OCI-M1 (cell line): ENCODE results near the gene GBP5.
"Not testable (repeated sequence)": the region's sequence is repeated elsewhere in the genome, so short reads cannot be mapped to it uniquely, and the experiment has no call there.

Experiments
- DNase-seq: peaks from one replicate; lab custom pipeline; 2025; lab: John Stamatoyannopoulos, UW

GBP5 gene

DNA sequence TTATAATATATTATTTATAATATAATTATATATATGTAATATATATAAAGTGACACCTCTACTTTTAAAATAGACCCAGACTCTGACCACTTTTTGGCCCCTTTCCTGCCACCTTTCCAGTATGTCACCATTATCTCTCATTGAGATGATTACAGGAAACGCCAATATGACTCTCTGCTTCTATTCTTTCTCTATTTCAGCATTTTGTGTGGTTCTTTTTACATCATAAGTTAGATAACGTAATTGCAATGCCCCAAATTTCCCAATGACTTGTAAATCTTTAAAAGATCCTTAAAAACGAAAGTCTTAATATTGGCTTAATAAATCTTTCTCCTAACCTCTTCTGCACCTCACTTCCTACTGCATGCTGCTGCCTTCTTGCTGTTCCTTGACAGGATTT is 8.1 kb upstream of the GBP5 start:
- DNase-seq, result no peak

DNA sequence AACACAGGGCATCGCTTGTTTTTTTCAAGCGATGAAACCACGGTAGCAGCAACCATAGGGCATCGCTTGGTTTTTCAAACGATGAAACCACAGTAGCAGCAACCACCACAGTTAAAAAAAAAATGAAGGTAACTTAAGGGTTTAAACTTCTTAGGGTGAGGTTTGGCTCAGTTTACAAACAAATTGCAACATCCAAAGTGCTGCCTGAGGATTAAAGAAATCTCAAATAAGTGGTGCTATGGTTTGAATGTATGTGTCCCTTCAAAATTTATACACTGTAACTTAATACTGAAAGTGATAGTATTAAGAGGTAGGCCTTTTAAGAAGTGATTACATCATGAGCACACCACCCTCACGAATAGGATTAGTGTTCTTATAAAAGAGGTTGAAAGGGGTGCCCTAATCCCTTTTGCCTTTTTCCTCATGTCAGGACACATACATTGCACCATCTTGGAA is 6.4 kb upstream of the GBP5 start:
- DNase-seq, result no peak

DNA sequence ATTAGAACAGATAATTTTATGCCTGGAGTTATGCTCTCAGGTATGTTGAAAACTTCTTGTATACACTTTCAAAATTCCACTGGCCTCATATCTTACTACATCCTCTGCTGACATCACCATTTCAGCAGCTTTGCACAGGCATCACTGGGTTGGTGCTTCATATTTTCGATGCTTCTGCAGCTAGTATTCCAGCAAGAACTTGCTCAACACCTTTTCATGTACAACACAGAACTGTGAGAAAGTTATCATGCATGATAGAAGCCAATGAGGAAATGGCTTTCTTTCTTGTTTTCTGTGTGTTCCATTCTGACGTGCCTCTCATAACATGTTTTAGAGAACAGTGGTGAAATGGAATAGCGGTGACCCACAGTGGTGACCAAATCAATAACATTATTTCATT is 5.1 kb upstream of the GBP5 start:
- DNase-seq, result no peak

DNA sequence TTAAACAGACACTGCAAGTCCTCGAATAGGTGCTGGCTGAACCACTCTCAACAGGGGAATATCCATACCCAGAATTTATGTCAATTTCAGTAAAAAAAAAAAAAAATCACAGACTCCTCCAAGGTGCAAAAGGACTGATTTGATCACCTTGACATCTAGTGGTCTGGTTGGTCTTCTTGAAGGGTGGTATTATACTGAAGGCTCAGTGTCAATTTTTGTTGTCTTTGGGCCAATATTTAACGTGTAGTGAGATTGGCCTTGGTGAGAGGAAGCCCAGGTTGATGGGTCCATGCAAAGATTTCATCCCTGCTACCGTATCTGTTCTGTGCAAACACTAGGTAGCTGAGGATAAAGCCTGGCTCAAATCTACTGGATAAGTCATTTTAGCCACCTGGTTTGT is 4.0 kb upstream of the GBP5 start:
- peak; percentile 70 for DNase-seq

DNA sequence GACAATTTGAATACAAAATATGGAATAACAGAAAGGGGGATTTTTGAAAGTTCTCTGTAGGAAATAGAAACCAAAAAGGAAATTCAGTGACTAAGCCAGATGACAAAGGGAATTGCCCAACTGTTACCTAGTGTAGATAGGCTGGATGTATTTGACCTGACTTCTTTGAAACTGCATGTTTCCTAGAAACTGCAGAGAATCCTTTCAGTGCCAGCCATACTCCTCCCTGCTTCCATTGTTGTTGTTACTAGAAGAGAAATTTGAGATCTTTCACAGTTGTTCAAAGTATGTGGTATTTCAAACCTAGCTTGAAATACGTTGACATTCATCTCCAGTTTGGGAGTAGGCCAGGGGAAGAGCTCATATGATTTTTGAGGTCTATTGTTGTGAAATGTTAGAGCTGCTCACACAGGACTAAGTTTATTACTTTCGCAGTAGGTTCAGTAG is 1.8 kb upstream of the GBP5 start:
- peak; percentile 69 for DNase-seq

DNA sequence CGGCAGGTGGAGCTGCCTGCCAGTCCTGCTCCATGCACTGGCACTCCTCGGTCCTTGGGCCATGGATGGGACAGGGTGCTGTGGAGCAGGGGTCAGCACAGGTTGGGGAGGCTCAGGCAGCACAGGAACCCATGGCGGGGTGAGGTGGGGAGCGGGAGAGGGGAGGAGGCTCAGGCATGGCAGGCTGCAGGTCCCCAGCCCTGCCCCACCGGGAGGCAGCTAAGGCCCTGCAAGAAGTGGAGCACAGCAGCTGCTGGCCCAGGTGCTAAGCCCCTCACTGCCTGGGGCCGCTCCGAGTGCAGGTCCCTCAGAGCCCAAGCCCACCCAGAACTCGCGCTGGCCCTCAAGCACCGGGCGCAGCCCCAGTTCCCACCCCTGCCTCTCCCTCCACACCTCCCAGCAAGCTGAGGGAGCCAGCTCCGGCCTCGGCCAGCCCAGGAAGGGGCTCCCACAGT is 691 bp upstream of the GBP5 start:
- DNase-seq, result no peak

DNA sequence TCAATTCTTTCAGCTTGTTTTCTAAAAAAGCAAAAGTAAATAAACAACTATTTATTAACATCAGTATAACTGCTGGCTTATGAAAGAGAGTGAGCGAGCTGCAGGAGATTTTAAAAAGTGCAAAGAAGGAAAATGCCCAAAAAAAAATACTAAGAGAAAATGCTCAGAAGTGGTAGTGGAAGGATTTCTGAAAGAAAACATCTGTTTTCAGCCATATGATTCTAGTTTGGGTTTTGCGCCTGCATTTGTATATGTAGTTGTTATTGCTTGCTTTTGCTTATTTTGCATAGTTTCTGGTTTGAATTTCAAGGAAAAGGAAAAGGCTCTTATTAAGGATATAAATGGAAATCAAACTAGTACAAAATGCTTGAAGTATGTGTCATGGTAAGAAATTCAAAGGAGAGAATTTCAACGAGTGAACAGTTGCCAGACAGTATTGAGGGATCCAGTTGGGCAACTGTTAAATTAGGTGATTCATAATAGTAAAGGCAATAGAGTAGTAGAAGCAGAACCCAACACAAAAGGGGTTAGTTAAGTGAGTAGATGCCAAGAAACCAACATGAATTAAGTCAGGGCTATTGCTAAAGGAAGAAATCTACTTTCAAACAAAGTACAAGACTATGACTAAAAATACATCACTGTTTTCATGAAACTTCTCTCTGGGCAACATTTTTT is 1.2 kb downstream of the GBP5 start:
- DNase-seq, result peak; percentile 43

DNA sequence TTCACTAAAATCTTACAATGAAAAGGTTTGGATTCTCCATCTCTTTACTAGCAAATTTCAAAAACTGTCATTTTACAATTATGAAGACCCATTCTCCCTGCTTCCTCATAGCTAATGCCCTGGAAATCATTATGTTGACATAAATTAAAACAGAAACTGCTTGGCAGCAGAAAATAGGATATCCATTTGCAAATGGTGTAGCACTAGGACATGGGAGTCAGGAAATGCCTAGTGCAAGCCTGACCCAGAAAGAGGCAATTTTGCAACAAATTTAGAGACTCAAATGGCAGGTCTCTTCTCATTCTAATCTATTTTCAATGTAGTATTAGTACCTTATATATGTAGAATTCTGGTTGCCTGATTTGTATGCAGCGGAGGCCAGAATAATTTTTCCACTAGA is 2.2 kb downstream of the GBP5 start:
- no peak for DNase-seq

DNA sequence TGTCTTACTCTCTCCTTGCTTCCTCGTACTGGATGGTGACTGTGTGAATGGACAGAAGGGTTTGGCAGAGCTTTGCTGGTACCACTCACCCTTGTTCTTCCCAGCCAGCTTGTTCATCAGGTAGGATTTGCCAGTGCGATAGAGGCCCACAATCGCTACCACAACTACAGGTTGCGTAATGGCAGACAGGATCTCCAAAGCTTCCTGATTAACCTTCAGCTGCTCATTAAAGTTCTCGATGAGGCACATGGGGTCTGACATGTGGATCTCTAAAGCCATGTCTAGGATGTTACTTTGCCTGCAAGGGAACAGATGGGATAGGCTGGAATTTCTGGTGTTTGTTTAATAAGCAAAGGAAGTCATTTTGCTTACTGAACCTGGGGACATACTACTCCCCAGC is 3.4 kb downstream of the GBP5 start:
- DNase-seq, result no peak

DNA sequence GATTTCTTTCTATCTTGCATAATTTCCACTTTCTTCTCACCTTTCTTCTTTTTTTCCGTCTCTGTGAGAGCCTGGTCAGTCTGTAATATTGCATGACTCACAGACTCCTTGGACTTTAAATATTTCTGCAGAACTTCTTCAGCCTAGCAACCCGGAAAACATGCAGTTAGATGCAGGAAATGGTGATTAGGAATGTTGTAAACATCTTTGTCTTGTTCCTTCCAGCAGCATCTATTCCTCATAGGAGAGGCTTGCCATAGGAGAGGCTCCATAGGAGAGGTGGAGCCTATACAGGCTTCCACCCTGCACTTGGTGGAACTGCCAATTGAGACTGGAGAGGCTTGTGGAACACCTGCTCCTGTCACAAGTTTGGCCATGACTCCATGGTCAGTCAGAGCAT is 10.0 kb downstream of the GBP5 start:
- DNase-seq, result no peak

DNA sequence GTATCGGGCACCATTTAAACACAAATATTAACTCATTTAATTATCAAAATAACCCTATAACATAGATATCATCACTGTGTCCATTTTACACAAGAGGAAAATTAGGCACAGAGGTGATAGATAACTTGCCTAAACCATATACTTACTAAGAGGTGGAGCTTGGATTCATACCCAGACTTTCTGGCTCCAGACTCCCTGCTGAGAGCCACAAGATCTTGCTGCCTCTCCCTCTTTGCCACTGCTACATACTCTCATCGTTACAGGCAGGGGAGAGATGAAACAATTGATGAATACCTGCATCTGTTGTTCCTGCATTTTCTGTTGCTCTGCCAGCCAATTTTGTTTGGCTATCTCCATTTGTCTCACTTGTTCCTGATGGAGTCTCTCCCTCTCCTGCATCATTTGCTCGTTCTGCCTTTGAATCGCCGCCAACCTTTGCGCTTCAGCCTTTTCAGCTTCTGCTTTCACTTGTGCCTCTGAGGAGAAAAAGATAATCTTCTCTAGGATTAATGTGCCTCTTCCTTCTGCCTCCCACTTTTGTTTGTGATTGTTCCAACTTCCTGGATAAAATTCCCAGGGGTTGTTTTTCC is 10.6 kb downstream of the GBP5 start:
- DNase-seq, result no peak

DNA sequence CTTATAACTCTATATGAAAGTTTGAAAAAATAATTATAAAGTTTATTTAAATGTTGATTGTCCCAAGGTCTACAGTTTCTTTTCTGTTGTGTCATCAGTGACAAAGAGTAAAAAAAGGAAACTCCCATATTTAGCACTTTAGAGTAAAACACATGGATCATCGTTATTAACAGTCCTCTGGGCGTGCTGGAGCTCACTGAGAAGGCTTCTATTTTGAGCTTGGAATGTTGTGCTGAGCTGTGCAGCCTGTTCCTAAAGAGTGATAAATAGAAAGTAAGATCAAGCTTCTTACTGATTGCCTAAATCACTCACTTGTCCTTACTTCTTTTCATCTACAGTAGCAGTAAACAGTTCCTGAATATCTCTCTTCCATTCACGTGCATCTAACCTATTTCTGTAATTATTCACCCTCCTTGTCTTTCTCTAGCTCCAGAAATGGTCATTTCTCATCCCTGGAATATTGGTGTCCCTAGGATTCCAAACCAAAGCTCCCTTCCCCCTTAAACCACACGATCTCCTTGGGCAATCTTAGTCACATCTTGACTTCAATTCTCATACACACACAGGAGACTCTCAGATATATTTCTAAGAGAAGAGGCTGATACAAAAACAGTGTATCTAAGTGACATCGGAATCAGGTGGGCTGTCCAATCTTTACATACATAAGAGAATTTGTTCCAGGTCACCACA is 11.9 kb downstream of the GBP5 start:
- DNase-seq, result no peak

DNA sequence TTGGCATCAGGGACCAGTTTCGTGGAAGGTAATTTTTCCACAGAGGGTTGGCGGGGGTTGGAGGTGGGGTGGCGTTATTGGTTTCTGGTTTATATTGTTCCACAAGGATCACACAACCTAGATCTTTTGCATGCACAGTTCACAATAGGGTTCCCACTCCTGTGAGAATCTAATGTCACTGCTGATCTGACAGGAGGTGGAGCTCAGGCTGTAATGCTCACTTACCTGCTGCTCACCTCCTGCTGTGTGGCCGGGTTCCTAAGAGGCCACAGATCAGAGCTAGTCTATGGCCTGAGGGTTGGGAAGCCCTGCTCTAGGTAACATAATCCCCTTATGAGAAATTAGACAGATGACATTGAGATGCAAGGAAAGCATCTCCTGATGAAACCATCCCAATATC is 12.6 kb downstream of the GBP5 start:
- no peak for DNase-seq

DNA sequence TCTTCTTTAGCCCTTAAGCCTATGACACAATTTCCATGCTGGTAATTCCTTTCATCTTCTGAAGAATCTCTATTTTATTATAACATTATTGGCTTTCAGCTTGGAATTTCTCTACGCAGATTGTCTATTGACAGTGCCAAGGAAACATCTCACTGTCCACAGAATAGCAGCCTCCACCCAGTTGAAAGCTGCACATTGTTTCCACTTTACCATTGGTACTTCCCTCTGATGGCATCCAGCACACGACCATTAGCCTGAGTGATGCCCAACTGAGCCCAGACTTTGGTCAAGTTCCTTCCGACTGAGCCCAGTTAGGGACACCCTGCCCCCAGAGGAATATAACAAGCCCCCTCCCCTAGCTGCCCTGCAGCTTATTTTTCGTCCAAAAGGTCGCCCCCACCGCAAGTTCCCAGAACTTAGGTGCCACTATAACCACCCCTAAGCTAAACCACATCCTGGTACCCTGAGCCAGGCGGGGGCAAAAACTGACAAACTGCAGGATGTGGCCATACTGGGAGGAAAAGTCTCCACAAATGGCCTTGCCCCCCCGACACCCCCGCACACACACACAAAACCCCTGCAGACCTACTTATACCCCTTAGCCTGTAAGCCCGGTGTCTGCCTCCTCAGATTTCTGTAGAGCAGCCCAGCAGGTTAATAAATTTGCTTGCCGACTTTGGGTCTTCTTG is 13.2 kb downstream of the GBP5 start:
- no peak for DNase-seq

DNA sequence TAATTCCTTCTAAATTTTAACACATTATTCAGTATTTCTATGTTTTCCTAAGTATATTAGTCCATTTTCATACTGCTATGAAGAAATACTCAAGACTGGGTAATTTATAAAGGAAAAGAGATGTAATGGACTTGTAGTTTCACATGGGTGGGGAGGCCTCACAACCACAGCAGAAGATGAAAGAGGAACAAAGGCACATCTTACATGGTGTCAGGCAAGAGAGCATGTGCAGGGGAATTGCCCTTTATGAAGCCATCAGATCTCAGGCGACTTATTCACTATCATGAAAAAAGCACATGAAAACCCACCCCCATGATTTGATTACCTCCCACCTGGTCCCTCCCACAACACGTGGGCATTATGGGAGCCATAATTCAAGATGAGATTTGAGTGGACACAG is 15.6 kb downstream of the GBP5 start:
- peak; percentile 19 for DNase-seq

DNA sequence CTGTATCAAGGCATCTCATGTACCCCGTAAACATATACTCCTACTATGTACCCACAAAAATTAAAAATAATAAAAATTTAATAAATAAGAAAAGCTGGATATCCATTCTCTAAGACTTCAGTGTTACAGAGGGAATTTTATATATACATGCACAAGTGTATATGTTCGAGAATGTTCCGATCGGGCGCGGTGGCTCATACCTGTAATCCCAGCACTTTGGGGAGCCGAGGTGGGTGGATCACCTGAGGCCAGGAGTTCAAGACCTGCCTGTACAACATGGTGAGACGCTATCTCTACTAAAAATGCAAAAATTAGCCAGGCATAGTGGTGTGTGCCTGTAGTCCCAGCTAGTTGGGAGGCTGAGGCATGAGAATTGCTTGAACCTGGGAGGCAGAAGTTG is 17.1 kb downstream of the GBP5 start:
- DNase-seq, result not testable (repeated sequence)

DNA sequence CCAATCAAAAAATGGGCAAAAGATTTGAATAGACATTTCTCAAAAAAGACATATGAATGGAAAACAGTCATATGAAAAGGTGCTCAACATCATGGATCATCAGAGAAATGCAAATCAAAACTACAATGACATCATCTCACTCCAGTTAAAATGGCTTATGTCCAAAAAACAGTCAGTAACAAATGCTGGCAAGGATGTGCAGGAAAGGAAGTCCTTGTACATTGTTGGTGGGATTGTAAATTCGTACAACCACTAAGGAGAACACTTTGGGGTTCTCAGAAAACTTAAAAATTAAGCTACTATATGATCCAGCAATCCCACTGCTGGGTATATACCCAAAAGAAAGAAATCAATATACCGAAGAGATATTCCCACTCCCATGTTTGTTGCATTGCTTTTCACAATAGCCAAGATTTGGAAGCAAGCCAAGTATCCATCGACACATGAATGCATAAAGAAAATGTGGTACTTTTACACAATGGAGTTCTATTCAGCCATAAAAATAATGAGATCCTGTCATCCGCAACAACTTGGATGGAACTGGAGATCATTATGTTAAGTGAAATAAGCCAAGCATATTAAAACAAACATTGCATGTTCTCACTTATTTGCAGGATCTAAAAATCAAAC is 17.9 kb downstream of the GBP5 start:
- DNase-seq, result no peak

DNA sequence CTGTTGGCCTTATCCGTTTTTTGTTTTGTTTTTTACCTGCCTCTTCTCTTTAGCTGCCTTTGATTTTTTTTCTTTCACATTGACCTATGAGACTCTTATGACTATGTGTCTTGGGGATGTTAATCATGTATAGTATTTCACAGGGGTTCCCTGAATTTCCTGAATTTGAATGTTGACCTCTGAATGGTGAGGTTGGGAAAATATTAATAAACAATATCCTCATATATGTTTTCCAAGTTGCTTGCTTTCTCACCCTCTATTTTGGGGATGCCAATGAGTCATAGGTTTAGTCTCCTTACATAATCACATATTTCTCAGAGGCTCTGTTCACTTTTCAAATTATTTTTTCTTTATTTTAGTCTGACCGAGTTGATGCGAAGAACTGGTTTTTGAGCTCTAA is 29.6 kb downstream of the GBP5 start:
- no peak for DNase-seq
